Stimulated activated CD8-positive, alpha-beta memory T cell treated with anti-CD3 and anti-CD28 coated beads, Interleukin-7, amount 100 ng/mL, for 48 hours (primary cell): Measurements from ENCODE around the gene SSTR3.

Experiments used
- DNase-seq, 2 donors: peaks; one replicate each; pipeline ENCODE4 v3.0.0-alpha.2; 2020; ENCODE audit warnings: low read depth in 1 of 2; ENCODE audit errors: extremely low read depth in 1 of 2

Gene SSTR3

DNA sequence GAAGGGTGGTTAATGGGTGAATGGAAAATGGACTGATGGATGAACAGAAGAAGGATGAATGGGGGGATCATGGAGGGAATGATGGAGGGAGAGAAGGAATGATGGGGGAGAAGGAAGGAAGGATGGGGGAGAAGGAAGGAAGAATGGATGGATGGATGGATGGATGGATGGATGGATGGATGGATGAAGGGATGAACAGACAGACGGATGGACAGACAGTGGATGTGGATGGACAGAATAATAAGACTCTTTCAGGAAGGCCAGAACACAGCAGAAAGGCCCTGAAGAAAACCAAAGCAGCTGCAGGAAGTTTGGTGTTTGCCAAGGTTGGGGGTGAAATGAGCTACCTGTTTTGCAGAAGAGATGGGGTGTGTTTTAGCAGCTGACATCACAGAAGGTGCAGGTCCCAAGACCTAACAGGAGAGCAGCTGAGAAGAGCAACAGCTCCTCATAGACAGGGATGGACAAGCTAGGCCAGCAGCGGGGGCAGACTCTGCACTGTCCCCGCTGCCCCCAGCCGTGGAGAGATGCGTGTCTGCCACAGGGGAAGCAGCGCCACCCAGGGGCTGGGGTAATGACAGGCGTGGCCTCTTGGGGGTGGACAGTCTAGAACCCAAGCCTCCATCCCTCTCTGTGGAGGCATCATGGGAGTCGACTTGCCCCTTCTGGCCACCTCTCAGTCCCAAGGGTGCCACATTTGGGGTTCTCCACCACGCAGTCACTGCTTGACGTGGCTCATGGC, 42.2 kb downstream of the SSTR3 start:
- no peak for DNase-seq

DNA sequence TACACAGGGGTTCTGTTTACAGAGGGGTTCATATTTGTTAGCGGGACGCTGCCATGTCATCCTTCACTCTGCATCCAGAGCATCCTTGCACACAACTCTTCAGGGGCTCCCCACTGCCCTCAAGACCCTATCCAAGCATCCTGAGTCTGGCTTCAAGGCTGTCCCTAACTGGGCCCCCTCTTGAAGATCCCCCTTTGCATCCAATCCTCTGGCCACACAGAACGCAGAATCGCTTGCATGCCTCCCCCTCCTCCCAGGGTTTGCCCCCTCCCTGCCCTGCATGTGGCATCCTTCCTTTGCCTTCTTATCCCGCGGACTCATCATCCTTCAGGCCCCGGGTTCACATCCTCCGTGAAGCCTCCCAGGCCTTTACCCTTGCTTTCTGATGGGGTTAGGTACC, 42.9 kb downstream of the SSTR3 start:
- DNase-seq = no peak

DNA sequence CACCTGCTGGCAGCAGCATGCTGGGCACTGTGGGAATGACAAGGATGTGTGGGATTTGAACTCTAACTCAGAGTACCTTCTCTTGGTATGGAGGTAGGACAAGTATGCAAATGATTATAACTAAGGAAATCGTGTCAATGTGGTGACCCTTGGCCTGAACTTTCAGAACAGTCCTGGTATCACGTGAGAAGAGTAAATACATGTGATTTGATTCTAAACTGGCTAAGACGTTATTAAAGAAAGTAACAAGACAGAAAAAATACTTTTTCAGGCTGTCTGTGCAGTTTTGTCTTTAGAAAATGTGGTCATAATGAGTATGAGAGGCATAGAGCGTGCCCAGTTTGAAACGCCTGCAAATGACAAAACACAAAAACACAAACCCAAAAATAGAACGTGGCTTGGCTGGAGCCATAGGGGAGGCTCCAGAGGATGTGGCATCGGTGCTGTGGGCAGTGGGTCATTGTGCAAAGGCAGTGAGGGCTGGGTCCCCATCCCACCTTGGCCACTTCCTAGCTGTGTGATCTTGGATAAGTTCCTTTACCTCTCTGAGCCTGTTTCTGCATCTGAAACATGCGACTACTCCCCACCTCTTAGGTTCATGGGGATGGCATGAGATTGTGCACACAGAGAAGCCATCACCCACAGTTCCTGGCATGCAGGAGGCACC, 44.2 kb downstream of the SSTR3 start:
- DNase-seq = no peak

DNA sequence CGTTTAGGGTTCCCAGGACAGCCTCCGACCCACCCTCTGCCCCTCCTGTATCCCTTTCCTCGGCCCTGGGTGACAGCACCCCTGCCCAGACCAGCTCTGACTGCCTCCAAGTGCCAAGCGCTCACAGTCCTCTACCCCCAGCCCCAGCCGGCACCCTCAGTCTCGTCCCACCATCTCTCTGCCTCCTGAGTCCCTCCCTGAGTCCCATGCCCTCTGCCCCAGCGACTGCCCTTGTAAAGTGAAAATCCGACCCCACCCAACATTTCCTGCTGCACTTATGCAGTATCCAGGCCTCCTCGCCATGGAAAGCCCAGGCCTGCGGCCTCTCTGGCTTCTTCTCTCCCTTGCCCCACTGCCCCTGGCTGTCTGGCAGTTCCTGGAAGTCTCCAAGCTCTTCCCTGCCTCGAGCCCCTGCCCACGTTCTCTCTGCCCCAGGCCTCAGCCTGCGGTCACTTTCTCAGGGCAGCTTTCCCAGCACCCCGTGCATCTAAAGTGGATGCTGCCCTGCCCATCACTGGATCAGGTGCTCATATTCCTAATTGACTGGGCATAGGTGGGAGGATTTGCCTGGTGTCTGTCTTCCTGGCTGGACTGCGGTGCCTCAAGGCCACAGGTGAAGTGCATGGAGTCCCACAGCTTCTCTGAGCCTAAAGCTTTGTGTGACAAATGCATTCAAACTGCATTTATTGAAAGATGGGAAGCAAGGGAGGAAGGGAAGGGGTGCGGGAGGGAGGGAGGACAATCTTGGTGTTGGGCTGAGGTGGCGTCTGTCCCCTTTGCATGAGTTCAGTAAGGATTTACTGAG, 44.9 kb downstream of the SSTR3 start:
- DNase-seq = no peak

DNA sequence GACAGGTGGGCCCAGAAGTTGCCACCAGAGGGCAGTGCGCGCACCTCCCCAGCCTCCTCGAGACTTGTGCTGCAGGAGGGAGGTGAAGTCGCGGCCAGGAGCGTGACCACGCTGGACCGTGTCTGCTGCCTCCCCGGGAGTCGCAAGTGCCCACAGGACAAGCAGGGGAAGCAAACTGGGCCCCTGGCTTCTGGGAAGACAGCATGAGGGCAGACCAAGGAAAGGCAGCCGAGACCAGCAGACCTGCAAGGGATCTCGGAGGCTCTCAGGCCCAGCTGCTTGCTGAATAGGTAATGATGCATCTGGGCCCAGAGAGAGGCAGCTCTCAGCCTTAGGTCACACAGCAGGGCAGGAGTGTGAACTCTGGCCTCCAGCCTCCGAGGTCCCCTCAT, 45.6 kb downstream of the SSTR3 start:
- peak; percentile 59 to 73 for DNase-seq

DNA sequence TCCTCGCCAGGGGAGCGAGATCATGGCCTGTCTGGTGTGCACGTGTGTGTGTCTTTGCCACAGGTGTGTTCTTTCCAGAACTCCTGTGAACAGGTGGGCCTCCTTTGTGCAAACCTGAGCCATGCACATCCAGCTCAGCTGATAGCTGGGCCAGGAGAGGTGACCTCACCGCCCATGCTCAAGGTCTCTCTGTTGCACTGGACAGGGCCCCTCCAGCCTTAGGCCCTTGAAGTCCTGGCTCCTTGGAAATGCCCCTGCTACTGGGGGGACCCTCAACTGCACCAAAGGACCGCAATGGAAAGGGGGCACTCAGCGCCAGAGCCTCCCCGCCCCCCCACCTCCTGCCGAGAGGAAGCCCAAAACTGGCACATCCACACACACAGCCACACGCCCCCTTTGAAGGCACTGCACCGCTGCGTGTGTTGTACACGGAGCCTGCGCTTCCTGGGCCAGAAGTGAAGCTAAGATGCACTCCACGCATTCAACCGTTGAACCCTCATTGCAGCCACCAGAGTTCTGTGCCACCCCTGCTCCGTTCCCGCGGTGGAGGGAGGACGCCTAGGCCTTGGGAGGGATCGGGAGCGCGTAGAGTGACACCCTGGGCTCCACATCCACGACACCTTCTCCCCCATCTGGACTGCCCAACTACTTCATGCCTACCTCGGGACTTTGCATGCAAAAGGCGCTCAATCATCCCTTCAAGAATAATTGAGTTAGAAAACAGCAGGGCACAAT, 46.2 kb downstream of the SSTR3 start:
- no peak for DNase-seq

DNA sequence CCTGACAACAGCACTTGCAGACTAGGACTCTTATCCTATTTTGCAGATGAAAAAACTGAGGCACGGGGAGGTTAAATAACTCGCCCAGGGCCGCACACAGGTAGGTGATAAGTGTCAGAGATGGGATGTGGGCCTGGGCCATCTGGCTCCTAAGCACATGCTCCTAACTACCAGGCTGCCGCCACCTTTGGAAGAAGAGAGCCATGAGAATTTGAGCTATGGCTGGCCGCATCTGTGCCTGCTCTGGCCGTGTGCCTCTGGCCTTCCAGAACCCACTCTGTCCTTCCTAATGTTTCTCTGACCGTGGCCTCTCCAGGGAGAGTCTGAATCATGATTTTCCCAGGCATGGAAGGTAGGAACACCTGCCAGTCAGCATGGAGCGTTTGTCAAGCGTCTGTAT, 47.2 kb downstream of the SSTR3 start:
- DNase-seq = no peak

DNA sequence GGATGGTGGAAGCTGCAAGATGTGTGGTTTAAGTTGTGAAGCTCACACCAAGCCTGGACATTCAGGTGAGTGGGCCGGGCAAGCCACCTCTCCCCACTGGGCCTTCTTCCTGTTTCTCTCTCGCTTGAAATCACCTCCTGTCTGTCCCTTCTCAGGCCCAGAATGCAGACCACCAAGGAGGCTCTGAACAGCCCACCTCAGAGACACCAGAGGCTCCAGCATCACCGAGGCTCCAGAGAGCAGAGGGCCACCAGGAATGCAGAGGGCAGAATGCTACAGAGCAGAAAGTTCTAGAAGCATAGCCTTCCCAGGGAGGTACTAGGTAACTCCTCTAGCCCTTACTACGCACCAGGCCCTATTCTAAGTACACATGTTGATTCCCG, 47.8 kb downstream of the SSTR3 start:
- no peak for DNase-seq

DNA sequence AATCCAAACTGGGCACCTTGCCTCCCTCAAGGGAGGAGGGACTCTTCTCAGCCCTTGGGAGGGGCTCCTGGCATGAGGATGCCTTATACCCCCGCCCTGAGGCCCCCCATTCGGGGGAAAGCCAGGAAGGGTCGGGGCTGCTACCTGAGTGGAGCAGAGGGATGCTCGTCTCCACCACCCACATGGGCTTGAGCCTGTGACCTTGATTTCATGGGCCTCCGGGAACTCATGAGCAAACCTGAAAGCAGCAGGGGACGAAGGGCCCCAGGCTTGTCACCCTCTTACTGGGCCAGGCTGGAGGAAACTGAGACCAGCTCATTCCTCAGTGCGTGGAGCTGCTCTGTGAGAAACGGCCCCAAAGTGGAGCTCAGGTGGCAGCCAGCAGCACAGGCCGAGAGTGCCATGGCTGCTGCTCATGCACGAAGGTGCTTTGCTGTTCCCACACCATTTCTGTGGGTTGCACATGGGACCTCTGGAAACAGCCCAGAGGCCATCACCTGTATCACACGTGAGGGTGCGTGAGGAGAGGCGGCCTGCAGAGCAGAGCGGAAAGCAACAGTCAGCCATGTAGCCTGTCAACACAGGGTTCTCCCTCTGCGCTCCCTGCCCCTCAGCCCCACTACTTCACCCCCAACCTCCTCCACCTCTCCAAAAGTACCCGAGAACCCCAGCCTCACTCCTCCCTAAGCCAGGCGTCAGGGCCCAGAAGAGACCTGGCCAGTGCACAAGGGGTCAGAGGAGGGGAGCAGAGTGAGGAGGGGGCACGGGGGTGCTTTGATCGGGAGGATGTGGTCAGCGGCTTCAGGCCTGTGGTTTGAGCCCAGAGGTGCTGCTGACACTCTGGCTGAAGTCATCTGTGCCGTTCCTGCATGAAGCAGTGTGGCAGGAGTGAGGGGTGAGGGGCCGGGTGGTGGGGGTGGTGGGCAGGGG, 48.4 kb downstream of the SSTR3 start:
- peak; percentile 73 to 90 for DNase-seq

DNA sequence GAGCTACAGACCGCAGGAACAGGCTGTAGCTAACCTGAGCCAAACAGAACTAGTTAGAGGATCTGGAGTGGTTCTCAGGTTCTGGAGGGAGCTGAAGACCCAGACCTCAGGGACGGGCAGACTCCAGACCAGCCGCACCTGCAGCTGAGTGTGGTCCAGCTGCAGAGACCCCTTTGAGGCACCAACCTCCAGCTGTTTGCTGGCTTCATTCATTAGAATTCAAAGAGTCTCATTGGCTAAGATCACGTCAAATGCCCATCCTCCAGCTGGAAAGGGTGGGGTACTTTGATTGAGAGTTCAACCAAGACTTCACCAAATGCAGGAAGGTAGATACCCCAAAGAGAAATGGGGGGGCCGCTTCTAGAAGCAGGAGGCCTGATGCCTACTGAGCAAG, 49.2 kb downstream of the SSTR3 start:
- DNase-seq = no peak

DNA sequence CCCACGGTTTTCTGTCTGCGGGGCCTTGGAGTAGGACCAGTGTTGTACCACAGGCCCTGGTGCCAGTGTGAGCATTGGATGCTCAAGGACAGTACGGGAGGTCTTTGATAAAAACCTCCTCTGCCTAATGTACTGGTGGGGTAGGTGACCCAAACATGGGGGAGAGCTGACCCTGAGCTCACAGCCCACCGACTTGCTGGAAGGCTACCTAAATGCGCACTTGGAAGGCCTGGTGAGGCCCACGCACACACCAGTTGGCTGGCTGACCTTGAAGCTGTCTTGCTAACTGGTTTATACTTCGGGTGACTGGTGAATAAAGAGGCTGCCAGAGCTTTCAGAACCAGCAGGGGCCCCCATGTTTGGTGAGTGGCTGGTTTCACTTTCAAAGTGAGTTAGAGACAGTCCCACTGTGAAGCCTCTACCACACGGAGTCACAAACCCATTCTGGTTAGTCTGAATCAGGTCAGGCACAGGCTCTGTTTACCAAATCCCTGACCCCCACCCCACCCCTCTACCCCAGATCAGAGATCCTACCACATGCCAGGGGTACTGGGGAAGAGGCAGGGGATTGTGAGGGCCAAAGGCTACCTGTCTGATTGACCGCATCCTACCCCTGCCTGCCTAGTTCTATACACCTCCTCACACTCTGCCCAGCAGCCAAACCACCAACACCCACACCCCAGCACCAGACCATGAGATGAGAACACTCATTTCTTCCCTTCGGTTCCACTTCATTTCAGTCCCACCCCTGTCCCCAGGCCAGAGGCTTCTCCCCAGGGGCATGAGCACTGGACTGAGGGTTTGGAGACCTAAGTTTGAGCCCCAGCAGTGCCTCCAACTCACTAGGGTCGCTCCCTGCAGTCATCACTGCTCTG, 49.8 kb downstream of the SSTR3 start:
- DNase-seq = peak; percentile 67 to 82

DNA sequence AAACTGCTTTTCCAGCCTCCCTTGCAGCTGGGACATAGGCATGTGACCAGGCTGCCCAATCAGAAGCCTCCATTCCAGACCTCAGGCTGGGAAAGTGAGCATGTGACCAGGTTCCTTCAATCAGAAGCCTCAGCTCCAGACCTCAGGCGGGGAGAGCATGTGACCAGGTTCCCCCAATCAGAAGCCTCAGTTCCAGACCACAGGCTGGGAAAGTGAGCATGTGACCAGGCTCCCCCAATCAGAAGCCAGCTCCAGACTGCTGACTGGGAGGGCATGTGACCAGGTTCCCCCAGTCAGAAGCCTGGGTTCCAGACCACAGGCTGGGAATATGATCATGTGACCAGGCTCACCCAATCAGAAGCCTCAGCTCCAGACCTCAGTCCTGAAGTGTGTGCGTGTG, 50.8 kb downstream of the SSTR3 start:
- no peak for DNase-seq

DNA sequence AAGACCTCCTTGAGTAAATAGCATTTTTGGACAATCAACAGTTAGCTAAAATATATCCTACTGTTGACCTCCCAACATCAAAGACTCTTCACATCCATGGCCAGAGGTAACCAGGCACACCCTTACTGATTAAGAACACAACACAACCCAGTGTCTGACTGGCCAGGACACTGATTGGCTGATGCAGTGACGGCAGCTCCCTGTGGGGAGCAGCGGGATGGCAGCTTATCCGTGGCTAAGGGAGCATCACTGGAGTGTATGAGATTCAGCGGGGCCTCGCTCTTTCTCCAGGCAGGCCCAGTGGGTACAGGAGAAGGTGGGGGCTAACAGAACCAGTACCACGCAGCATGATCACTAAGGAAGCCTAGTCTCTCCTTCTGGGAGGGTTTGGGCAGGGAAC, 52.2 kb downstream of the SSTR3 start:
- no peak for DNase-seq

DNA sequence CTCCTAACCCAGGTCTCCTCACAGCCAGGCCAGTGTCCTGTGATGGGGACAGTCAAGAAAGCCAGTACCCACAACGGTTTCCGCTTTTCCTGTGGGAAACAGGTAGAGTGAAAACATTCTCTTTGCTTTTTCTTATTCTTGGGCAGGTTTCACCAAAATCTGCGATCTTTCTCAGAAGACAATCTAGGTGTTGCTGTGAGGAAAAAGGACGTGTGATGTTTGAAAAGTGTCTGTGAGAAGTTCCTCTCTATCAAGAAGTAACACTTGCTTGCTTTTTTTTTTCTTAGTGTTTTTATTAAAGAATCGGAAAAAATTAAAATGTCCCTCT, 53.4 kb downstream of the SSTR3 start:
- no peak for DNase-seq

DNA sequence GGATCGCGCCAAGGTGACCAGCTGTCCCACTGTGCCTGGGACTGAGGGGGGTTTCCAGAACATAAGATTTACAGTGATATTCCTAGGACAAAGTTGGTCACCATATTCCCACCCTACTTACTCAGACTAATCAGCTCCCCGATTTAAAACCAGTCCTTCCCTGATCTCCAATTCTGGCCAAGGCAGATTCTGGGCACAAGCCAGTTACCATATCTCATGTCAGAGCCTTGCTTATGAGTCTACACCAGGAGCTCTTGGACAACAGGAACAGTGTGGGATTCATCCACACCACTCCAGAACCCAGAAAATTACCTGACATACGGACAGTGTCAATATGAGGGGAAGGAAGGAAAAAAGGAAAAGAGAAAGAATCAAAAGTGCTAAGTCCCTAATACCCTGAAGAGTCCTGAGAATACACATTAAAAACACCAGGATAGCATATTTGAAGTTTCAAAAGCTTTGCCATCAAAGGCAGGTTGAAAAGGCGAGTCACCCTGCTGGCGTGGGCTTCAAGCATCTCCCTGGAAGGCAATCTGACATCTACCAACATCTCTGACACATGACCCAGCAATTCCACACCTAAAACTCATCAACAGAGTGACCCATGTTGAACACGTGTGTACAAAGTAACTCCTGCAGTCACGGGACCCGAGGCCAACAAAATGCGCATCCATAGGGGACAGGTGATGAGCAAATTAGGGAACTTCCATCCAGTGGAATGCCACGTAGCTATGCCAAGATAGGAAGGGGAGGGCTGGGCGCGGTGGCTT, 54.6 kb downstream of the SSTR3 start:
- DNase-seq = no peak

DNA sequence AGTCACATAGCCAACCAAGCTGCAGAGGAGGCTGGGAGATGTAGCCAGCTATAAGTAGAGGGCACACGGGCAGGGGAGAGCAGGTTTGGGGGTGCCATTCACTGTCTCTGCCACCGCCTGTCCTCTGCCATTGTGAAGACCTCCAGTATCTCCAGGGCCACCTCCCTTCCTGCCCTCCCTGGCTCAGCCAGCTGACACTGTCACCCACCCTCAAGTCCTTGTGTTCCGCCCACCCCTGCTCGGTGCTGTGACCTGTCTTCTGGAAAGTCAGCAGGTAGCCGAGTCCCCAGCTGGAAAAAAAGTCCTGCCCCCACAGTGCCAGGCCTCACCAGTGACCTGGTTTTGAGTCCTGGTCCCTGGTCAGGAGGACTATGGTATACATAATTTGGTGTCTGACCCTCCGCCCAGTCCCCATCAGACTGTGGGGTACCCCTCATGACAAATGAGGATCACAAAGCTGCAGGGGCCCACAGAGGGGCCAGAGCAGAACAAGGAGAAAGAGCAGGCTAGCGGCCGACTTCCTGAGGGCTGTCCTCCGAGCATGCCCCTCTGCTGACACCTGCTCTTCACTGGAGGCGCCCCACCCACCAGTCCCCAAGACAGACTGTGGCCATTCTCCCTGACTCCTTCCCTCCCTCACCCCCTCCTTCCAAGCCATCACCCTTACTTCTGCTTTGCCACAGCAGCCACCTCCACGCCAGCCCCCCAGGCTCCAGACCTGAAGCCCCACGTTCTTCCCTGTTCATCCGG, 55.4 kb downstream of the SSTR3 start:
- DNase-seq = no peak

DNA sequence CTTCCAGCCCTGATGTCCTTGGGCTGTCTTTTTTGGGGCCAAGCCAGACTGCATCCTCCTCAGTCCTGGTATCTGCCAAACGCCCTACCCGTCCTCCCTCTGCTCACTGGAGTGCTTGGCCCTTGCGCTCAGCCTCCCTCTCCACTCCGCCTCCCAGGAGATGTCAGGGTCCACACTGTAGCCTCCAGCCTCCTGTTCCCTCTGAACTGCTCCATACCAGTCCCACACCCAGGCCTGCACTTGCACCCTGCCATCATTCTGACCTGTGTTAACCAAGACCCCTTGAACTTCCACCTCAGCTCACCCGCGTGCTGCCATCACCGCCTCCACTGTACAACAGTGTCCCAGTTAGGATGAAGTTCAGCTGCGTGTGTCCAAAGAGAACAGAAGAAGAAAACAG, 56.3 kb downstream of the SSTR3 start:
- DNase-seq = no peak
